IPS-18c (cell line): ENCODE data around the gene USP7.
"Not testable (repeated sequence)": the region's sequence is repeated elsewhere in the genome, so short reads cannot be mapped to it uniquely, and the experiment has no call there.

Experiments used
- H3K4me3 ChIP-seq: 2 replicates; pipeline ENCODE4 v1.7.0; 2013; ENCODE audit warnings: low read depth, mild to moderate bottlenecking, low read length, moderate library complexity; ENCODE audit not compliant: insufficient read depth
- H3K9me3 ChIP-seq: one replicate; pipeline ENCODE4 v1.6.1; 2013; ENCODE audit warnings: mild to moderate bottlenecking, low read length, moderate library complexity; ENCODE audit not compliant: control insufficient read depth, insufficient read depth

Gene USP7

GRCh38 chr16:8853150-8853549 lies 110.6 kb downstream of the USP7 start:
- H3K9me3 ChIP-seq, result peaks cover 2% of the 10 kb centered on the region
- H3K4me3 ChIP-seq, result no peak overlapping the region

- H3K9me3 ChIP-seq, result peaks cover 2% of the 10 kb centered on the region
- no peak overlapping the region for H3K4me3 ChIP-seq
Observed at GRCh38 chr16:8852534-8852933, 111.2 kb downstream of the USP7 start.

DNA sequence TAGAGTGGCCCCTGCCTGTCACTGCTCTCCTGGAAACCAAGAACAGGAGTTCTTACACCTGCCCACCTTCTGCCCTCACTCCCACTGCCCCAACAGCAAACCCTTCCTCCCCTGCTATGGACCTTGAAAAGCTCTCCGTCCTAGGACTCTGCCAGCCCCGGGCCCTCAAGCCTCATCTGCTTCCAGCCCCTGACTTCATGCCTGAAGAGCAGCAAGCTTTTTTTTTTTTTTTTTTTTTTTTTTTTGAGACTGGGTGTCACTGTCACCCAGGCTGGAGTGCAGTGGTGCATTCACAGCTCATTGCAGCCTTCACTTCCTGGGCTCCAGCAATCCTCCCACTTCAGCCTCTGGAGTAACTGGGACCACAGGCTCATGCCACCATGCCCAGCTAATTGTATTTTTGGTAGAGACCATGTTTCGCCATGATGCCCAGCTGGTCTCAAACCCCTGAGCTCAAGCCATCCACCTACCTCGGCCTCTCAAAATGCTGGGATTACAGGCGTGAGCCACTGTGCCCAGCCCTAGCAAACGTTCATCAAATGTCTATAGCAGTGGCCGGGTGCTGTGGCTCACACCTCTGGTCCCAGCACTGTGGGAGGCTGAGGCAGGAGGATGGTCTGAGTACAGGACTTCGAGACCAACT lies 111.8 kb downstream of the USP7 start:
- no peak overlapping the region for H3K4me3 ChIP-seq
- peaks cover 4% of the 10 kb centered on the region for H3K9me3 ChIP-seq

GRCh38 chr16:8850279-8850885 lies 113.3 kb downstream of the USP7 start:
- Histone ChIP-seq H3K4me3 (no peak overlapping the region), H3K9me3 (peaks cover 4% of the 10 kb centered on the region)

GRCh38 chr16:8849411-8850011 lies 114.2 kb downstream of the USP7 start:
- Histone ChIP-seq H3K9me3 (peaks cover 4% of the 10 kb centered on the region), H3K4me3 (no peak overlapping the region)

DNA sequence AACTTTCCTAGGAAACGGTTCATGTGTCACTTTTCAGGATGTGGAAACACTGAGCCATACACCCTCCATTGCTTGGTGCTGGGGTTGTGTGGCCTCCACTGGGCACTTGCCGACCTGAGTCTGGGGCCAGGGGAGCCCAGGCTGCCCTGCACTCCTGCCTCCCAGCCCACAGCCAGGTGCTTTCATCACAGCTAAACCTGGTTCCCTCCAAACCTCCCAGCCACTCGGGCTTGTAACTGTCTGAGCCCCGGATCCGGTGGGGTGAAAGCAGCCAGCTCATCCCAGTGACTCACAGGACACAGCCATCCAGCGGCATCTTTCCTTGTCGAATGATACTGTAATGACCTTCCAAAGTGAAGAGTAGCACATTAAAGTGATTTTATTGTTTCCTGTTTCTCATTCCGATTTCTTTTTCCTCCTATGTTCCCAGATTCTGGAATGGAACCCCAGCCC lies 114.7 kb downstream of the USP7 start:
- Histone ChIP-seq H3K4me3 (no peak overlapping the region), H3K9me3 (peaks cover 4% of the 10 kb centered on the region)

DNA sequence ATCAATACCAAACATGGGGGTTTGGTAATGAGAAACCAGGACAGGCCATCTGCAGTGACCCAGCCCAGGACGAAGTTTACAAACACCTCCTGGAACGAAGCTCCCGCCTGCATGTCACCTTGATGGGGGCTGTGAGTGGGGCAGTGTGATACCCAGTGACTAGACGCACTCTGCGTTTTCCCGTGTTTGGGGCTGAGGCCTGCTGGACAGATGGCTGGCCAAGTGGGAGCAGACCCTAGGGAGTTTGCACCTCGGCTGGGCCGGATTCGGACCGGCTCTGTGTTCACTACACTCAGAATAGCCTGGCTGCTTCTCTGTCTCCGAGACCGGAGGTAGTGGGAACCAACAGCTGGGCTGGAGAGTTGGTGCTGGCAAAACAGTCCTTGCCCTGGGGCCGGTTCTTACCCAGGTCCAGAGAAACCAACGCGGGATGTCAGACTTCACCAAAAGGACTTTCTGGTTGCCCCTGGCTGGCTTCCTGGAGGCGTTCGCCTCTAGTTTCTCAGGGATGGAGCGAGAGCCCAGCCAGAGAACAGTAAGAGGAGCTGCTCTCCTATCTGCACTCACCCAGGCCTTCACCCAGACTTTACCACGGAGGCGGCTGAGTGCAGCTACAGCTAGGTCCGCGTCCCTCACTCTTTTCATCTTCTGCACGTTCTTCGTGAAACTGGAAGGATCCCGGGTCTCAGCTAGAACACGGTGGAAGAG lies 115.3 kb downstream of the USP7 start:
- H3K4me3 ChIP-seq, result no peak overlapping the region
- peaks cover 4% of the 10 kb centered on the region for H3K9me3 ChIP-seq

DNA sequence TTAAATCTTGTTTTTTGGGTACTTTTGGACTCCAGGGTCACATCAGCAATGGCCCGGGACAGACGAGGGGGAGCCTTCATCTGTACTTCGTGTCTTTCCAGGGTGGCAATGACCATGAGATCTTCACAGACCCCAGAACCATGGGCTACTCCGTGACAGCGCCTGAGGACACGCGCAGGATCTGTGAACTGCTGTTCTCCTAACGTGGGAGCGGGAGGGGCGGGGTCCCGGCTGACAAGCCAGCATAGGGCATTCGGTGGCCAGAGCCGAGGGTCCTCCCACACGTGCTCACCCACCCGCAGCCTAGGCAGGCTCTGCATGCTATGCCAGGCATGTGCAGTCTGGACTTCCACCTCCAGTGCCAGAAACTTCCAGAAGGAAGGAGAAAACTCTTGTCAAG lies 116.1 kb downstream of the USP7 start:
- Histone ChIP-seq H3K4me3 (no peak overlapping the region), H3K9me3 (peaks cover 4% of the 10 kb centered on the region)

DNA sequence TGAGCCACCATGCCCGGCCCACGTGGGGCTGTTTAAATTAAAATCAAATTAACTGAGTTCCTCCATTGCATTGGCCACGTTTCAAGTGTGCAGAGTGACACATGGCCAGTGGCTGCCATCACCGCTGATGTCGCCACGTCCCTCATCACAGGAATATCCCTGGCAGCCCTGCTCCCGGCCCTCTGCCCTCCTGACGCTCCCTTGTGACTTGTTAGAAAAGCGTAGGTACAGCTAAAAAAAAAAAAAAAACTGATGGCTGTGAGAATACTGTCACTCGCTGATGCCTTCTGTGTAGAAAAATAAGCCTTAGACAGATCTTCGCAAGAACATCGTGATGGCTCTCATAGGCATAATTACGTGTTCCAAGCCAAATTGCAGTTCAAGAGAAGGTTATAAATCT lies 116.6 kb downstream of the USP7 start:
- peaks cover 4% of the 10 kb centered on the region for H3K9me3 ChIP-seq
- H3K4me3 ChIP-seq, result no peak overlapping the region

DNA sequence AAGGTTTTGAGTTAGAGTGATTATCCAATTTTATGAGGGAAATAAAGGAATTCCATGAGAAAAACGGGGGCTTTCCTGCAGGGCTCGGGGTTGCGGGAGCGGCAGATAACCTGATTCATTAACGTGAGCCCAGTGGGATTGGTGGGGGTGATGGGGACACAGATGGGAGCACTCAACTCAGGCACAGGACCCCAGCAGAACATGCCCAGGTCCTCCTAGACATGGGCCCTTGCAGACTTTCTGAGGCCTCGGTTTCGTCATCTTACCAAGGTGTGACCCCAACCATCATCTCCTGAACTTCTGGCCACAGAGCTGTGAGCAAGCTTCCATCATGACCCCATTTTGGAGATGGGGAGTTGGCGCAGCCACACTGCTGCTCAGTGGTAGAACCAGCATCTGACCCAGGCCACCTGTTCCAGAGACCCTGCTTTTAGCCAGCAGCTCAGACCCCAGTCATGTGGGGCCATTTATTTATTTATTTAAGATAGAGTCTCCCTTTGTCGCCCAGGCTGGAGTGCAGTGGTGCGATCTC lies 117.2 kb downstream of the USP7 start:
- Histone ChIP-seq H3K4me3 (no peak overlapping the region), H3K9me3 (peaks cover 4% of the 10 kb centered on the region)

DNA sequence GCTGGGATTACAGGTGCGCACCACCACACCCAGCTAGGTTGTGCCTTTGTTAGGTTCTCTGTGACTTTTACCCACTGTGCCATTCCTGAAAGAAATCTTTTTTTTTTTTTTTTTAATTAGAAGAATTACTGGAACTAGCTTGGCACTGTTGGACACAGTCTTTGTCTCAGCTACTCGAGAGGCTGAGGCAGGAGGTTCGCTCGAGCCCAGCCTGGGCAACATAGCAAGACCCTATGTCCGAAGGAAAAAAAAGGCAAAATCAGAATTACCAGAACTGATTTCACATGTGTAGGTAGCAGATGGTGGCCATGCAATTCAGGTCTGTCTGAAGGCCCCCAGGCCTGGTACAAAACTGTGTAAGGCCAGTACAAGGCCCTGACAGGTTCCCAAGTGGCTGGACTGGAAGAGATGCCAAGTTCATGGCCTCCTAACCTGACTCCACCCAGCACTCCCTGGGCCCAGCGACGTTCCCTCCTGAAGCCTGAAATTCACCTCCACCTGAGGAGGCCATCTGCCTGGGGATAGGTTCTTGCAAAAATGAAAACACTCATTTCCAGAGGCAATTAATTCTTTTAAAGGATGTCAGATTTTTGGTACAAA lies 117.9 kb downstream of the USP7 start:
- H3K4me3 ChIP-seq, result no peak overlapping the region
- peaks cover 2% of the 10 kb centered on the region for H3K9me3 ChIP-seq

DNA sequence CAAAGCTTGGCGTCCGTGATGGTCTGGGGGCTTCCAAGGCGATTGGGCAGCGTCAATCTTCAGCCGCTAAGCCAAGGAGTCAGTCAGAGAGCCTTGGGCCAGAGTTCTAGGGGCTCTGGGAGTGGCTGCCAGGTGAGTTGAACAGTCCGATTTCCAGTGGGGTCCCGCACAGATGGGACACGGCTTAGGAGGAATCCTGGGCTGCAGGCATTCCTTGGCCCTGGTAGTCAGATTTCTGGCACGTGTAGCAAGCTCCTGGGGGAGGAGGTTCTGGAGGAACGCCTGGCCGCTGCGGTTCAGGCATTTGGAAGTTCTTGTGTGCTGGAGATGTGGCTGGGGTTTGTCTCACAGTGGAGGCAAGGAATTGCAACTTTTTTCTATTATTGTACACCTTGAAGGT lies 120.4 kb downstream of the USP7 start:
- H3K4me3 ChIP-seq, H3K9me3 ChIP-seq: not testable (repeated sequence)
